ENCODE data around the gene DISP2. TPM values are rescaled to one million over a fixed set of nuclear protein-coding genes. Genes with fewer than 3 reads are reported as not detected.

DISP2 gene
- total RNA-seq, 1 experiment from 2014 or later, result 0.43 TPM

DNA sequence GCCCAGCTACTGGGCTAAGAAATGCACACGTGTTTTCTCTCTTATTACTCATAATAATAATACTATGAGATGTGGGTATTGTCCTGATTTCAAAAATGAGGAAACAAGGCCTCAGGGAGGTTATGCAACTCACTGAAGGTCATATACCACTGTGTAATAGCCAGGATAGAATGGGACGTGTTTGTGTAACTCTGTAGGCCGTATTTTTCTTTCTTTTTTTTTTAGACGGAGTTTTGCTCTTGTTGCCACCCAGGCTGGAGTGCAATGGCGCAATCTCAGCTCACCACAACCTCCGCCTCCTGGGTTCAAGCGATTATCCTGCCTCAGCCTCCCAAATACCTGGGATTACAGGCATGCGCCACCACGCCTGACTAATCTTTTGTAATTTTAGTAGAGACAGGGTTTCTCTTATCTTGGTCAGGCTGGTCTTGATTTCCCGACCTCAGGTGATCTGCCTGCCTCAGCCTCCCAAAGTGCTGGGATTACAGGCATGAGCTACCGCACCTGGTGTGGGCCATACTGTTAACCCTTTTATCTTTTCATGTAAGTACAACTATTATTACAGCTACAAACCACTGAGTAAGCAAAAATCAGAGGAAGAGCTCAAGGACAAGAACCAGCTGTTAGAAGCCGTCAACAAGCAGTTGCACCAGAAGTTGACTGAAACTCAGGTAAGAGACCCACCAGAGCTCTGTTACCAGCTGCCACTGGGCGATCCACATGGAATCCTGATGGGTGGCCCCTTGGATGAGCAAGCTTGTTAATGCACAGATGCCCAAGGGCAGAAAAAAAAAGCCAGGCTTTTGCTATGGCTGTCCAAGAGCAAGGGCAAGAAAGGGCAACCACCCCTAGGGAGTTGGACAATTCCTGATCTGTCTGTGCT is 31.2 kb downstream of the DISP2 start:
- no peak for DNase-seq
- Histone ChIP-seq H3K27me3 (no peaks in the 10 kb centered on the region), H3K9me3 (no peaks in the 10 kb centered on the region), H3K36me3 (peaks cover 65% of the 10 kb centered on the region), H3K4me3 (no peak overlapping the region)

DNA sequence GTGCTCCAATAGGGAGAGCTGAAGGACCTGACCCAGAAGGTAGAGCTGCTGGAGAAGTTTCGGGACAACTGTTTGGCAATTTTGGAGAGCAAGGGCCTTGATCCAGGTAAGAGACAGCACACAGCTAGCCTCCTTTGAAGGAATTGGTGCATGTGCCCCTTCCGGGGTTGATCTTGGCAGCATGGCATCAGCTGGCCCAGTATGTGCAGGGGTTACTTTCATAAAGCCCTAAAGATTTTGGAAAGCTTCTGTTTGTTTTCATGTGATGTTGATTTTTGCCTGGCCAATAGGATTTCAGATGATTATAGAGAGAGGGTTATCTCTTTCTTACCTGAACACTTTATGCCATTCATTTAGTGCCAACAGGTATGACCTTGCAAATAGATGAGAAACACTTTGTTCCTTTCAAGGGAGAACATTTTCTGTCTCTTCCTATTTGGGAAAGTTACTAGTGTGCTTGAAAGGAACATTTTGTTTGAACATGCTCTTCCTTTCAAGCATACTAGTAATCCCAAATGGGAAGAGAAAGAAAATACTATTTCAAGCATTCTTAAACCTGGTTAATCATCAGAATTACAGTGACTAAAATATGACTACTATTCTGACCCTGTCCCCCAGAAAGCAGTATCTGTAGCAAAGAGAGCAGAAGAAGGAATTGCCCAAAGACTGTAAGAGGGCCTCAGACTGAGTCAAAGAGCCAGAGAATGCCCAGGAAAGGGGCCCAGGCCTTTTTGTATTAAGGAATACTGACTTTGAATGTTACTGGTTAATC is 32.0 kb downstream of the DISP2 start:
- DNase-seq, result no peak
- no peaks in the 10 kb centered on the region for H3K9me3 ChIP-seq
- peaks cover 67% of the 10 kb centered on the region for H3K36me3 ChIP-seq
- H3K4me3 ChIP-seq, result no peak overlapping the region
- H3K27me3 ChIP-seq, result no peaks in the 10 kb centered on the region

DNA sequence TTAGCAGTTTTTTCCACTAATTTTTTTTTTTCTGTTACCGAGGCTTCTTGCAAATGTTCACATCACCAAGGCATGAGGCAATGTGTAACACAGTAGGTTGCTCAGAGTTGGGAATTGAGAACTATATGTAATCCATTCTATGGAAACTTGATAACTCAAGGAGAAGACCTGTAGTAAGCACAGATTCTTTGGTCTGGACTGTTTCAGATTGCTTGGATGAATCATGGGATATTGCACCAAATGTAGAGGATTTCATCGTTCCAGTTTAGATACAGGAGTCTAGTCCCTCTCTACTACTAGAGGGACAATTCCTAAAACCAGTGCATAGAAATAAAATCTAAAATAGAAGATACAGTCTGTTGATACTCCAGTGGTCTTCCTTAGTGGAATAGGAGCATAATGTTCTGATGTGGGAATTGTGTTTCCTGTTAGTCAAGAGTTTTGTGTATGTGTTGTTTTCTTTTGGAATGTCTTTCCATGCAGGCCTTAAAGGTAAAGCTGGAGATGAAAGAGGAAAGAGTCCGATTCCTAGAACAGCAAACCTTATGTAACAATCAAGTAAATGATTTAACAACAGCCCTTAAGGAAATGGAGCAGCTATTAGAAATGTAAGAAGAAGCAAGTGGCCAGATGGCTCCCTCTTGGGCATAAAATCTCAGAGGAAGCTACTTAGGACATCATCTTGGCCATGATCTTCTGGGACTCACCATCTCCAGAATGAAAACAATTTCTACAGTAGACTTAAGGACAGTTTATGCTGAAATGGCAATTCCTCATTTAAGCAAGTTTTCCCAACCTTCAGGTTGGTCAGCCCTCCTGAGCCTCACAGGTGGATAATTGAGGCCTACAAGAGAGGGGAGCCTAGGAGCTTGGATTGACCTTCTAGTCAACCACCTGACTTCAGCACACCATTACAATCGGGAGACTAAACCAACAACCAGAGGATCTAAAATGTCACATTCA is 35.2 kb downstream of the DISP2 start:
- no peaks in the 10 kb centered on the region for H3K27me3 ChIP-seq
- no peak for DNase-seq
- H3K4me3 ChIP-seq, result no peak overlapping the region
- peaks cover 36% of the 10 kb centered on the region for H3K36me3 ChIP-seq
- H3K9me3 ChIP-seq, result no peaks in the 10 kb centered on the region

DNA sequence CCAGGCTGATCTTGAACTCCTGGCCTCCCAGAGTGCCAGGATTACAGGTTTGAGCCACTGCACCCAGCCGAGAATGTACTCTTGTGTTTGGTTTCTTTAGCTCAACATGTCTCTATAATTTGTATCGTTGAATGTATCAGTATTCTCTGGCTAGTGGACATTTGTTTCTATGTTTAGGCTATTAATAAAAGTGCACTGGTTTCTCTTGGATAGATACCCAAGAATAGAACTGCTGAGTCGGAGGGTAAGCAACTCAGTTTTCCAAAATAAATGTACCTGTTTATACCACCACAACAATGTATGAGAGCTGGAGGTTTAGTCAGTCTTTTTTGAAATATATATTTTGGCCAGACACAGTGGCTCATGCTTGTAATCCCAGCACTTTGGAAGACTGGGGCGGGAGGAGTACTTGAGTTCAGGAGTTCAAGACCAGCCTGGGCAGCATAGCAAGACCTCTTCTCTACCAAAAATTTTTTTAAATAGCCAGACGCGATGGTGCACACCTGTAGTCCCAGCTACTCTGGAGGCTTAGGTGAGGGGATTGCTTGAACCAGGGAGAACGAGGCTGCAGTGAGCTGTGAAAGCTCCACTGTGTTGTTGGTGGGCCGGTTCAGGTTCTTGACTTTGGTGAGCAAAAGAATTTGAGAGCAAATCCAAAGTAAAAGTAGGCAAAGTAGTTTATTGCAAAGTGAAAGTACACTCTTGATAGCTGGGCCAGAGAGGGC is 39.8 kb downstream of the DISP2 start:
- H3K9me3 ChIP-seq, result no peaks in the 10 kb centered on the region
- H3K27me3 ChIP-seq, result no peaks in the 10 kb centered on the region
- H3K4me3 ChIP-seq, result no peak overlapping the region
- H3K36me3 ChIP-seq, result peaks cover 15% of the 10 kb centered on the region
- no peak for DNase-seq

DNA sequence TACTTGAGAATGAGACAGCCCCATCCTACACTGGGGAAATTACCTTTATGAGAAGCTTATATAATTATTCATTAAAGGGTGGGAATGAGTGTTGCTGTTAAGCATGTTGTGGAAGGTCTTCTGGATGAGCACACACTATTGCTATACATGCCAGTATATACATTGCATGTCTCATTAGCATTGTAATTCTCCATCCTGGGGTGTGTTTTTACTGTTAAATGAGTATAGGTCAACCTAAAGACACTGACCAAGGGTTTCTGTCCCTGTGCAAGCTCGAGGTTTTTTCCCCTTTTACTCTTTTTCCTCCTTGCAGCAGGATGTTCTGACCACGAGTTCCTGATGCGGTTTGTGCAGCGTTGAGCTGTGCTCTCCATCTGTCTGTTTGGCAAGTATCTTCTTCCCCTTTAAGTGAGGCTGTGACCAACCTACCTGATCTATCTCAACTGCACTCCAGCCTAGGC is 40.4 kb downstream of the DISP2 start:
- H3K36me3 ChIP-seq, result peaks cover 9% of the 10 kb centered on the region
- no peaks in the 10 kb centered on the region for H3K27me3 ChIP-seq
- H3K4me3 ChIP-seq, result no peak overlapping the region
- no peaks in the 10 kb centered on the region for H3K9me3 ChIP-seq
- DNase-seq, result no peak

GRCh38 chr15:40399370-40399769 is 41.4 kb downstream of the DISP2 start:
- Histone ChIP-seq H3K4me3 (no peak overlapping the region), H3K36me3 (peaks cover 3% of the 10 kb centered on the region; the same call in 1 of the 2 replicates), H3K27me3 (no peaks in the 10 kb centered on the region), H3K9me3 (no peaks in the 10 kb centered on the region)
- no peak for DNase-seq

DNA sequence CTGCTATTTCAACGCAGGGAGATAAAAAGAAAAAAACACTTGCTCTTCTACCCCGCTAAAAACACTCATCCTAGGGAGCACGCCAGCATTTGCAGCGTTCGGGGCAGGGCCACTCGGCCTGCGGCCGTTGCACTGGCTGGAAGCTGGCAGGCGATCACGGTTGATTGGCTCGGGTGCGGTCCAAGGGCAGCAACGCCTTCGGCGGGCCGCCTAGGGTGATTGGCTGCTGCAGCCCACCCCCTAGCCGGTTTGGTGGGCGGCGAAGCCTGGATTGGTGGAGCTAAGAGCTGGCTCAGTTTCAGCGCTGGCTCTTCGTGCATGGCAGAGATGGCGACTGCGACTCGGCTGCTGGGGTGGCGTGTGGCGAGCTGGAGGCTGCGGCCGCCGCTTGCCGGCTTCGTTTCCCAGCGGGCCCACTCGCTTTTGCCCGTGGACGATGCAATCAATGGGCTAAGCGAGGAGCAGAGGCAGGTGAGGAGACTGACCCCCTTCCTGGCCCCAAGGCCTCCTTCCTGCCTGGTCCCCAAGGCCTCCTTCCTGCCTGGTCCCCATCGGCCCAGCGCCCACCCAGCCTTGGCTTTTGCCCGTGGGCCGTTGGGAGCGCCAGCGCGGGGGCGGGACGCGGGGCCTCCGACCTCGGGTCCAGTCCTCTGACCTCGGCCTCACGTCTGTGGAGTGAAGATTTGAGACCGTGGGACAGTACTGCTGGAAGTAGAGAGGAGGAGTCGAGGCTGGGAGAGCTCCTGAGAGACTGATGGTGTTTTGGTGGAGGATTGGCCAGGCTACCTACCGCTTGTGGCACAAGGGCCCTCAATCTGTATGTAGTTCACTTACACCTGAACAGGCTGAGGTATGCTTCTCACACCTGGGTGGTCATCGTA is 47.7 kb downstream of the DISP2 start, which contains the start of gene IVD:
Gene IVD, plus strand, starts transcription at position 295 of the 881 bp plus-strand sequence. Its CDS starts 33 bp downstream, at position 328.
- peak; percentile 97 for DNase-seq

DNA sequence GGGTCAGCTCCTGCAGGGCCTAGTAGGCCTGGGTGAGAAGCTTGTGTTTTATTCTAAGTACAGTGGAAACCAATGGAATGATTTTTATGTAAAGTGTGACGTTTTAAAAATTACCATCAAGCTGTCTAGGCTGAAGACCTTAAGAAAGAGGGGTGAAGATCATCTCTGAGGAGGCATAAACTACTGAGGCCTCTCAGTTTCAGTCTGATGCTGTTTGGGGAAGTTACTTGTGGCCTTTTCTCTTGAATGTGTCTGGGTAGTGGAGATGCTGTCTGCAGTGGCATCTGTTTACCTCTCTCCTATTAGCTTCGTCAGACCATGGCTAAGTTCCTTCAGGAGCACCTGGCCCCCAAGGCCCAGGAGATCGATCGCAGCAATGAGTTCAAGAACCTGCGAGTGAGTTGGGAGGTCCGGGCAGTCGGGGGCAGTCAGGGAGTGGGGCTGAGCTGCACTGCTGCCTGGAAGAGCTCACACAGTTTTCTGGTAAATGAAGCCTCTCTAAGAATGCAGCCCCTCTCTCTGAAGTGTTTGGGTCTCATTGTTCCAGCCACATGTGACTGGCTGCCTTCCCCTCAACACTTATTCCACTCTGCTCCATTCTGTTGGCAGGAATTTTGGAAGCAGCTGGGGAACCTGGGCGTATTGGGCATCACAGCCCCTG is 49.4 kb downstream of the DISP2 start:
- no peak overlapping the region for H3K4me3 ChIP-seq
- H3K36me3 ChIP-seq, result peaks cover 27% of the 10 kb centered on the region
- H3K9me3 ChIP-seq, result no peaks in the 10 kb centered on the region
- DNase-seq, result no peak
- H3K27me3 ChIP-seq, result no peaks in the 10 kb centered on the region

More for the DNA sequence above, 47.7 kb downstream of the DISP2 start, which contains the start of gene IVD:
- Histone ChIP-seq H3K4me3 (peak within 1 kb of the TSS; percentile 73), H3K9me3 (no peaks in the 10 kb centered on the region), H3K27me3 (no peaks in the 10 kb centered on the region), H3K36me3 (peaks cover 19% of the 10 kb centered on the region)

DNA sequence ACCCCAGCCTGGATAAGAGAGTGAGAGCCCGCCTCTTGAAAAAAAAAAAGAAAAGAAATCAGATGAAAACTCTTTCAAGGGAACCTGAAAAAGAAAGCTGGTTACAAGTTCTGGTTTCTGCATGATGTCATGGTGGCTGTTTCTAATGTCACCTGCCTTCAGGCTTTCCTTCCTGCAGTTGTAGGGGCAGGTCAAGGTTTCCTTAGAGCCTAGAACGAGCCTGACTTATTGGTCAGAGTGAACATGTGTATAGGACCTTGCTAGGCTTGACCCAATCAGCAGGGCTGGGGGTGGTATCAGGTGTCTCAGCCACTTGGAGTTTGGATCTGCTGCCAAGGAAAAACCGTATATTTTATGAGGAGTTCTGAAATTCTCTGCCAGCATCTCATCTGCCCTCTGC is 51.3 kb downstream of the DISP2 start:
- Histone ChIP-seq H3K36me3 (peaks cover 27% of the 10 kb centered on the region), H3K9me3 (no peaks in the 10 kb centered on the region), H3K4me3 (no peak overlapping the region), H3K27me3 (no peaks in the 10 kb centered on the region)
- no peak for DNase-seq

DNA sequence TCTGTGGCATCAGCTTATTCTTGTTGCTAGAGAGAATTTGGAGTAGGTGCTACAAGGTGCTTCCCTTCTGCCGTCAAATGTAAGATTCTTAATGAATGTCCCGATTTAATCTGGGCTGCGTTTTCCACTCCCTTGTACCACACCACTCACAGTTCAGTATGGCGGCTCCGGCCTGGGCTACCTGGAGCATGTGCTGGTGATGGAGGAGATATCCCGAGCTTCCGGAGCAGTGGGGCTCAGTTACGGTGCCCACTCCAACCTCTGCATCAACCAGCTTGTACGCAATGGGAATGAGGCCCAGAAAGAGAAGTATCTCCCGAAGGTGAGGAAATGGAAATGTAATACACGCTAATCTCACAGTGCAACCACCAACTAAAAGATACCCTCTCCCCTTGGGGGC is 52.5 kb downstream of the DISP2 start:
- H3K36me3 ChIP-seq, result peaks cover 30% of the 10 kb centered on the region
- DNase-seq, result no peak

GRCh38 chr15:40412095-40412759 is 54.2 kb downstream of the DISP2 start:
- Histone ChIP-seq H3K9me3 (no peaks in the 10 kb centered on the region), H3K4me3 (no peak overlapping the region), H3K36me3 (peaks cover 27% of the 10 kb centered on the region), H3K27me3 (no peaks in the 10 kb centered on the region)
- DNase-seq, result no peak

More for the DNA sequence above, 52.5 kb downstream of the DISP2 start:
- Histone ChIP-seq H3K27me3 (no peaks in the 10 kb centered on the region), H3K4me3 (no peak overlapping the region), H3K9me3 (no peaks in the 10 kb centered on the region)

- H3K36me3 ChIP-seq, result peaks cover 20% of the 10 kb centered on the region
- H3K4me3 ChIP-seq, result no peak overlapping the region
- DNase-seq, result no peak
- H3K27me3 ChIP-seq, result no peaks in the 10 kb centered on the region
- H3K9me3 ChIP-seq, result no peaks in the 10 kb centered on the region
Observed at GRCh38 chr15:40413036-40413435, 55.0 kb downstream of the DISP2 start.

GRCh38 chr15:40414816-40415215 is 56.8 kb downstream of the DISP2 start:
- Histone ChIP-seq H3K4me3 (no peak overlapping the region), H3K36me3 (peaks cover 19% of the 10 kb centered on the region), H3K27me3 (no peaks in the 10 kb centered on the region), H3K9me3 (no peaks in the 10 kb centered on the region)
- no peak for DNase-seq

- no peak for DNase-seq
- H3K4me3 ChIP-seq, result no peak overlapping the region
- H3K9me3 ChIP-seq, result no peaks in the 10 kb centered on the region
- no peaks in the 10 kb centered on the region for H3K27me3 ChIP-seq
- H3K36me3 ChIP-seq, result peaks cover 17% of the 10 kb centered on the region
Observed at GRCh38 chr15:40415226-40415625, 57.2 kb downstream of the DISP2 start.
